Activated CD4-positive, CD25-positive, alpha-beta regulatory T cell treated with anti-CD3 and anti-CD28 coated beads, Interleukin-2, amount 50 U/mL, for 72 hours (primary cell): Measurements from ENCODE around the gene MRPL44.

Experiments
- DNase-seq: peaks from one replicate; pipeline ENCODE4 v3.0.0; 2021

The MRPL44 gene

DNA sequence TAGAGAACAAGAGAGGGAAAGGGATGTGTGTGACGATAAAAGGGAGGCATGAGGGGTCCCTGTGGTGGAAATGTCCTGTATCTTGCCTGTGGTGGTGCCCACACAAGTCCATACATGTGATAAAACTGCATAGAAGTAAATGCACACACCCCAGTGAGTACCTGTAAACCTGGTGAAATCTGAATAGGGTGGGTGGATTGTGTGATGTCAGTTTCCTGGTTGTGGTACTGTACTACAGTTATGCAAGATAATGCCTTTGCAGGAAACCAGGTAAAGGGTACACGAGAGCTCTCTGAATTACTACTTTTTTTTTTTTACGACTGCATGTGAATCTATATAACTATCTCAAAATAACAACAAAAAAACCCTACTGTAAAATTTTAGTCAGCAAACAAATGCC is 59.7 kb downstream of the MRPL44 start:
- DNase-seq = no peak
